Spleen (tissue), 11 donors: ENCODE data around the gene RTTN. TPM values are rescaled to one million over a fixed set of nuclear protein-coding genes. Genes with fewer than 3 reads are reported as not detected.
A peak's percentile ranks its signal among the peaks of the same experiment; 100 is the strongest.

Source experiments
- DNase-seq: peaks from one replicate; pipeline ENCODE4 v3.0.0-alpha.2; 2020
- H3K27ac ChIP-seq, 8 donors: fragments of 200-600 bp; sonication (generic) in 7 of 8; 1 replicate in 4 of 8; 2 replicates in 4 of 8; pipeline versions ENCODE4 v1.5.0 to v1.8.0; 2016 to 2021; ENCODE audit warnings: inconsistent platforms in 4 of 8, mild to moderate bottlenecking in 4 of 8, moderate library complexity in 1 of 8
- H3K27me3 ChIP-seq, 7 donors: fragments of 200-600 bp; sonication (generic) in 6 of 7; replicated peaks in 1 of 7; 1 replicate in 4 of 7; 2 replicates in 3 of 7; pipeline versions ENCODE4 v1.5.0 to v1.8.0; 2016 to 2021; ENCODE audit warnings: inconsistent platforms in 3 of 7, mild to moderate bottlenecking in 1 of 7
- H3K36me3 ChIP-seq, 6 donors: fragments of 200-600 bp; sonication (generic) in 5 of 6; 1 replicate in 4 of 6; 2 replicates in 2 of 6; pipeline versions ENCODE4 v1.5.0 to v1.8.0; 2016 to 2021; ENCODE audit warnings: inconsistent platforms in 2 of 6
- H3K4me1 ChIP-seq, 6 donors: fragments of 200-600 bp; sonication (generic) in 5 of 6; 1 replicate in 3 of 6; 2 replicates in 3 of 6; pipeline versions ENCODE4 v1.5.0 to v1.8.0; 2016 to 2021; ENCODE audit warnings: inconsistent platforms in 3 of 6
- H3K4me3 ChIP-seq, 8 donors: fragments of 200-600 bp; sonication (generic) in 7 of 8; 1 replicate in 4 of 8; 2 replicates in 4 of 8; pipeline versions ENCODE4 v1.5.0 to v1.8.0; 2016 to 2021; ENCODE audit warnings: inconsistent platforms in 4 of 8, mild to moderate bottlenecking in 4 of 8, moderate library complexity in 2 of 8
- H3K9me3 ChIP-seq, 8 donors: fragments of 200-600 bp; sonication (generic) in 7 of 8; 1 replicate in 4 of 8; 2 replicates in 4 of 8; pipeline versions ENCODE4 v1.5.0 to v1.8.0; 2016 to 2021; ENCODE audit warnings: inconsistent platforms in 4 of 8
- POLR2A ChIP-seq, 3 donors: fragments of 450-650 bp; IDR thresholded peaks; one replicate each; pipeline ENCODE4 v1.5.1; 2017; ENCODE audit warnings: antibody characterized with exemption in 3 of 3, mild to moderate bottlenecking in 1 of 3
- POLR2AphosphoS5 ChIP-seq, 3 donors: sonication (generic); formaldehyde crosslinking; IDR thresholded peaks; one replicate each; pipeline ENCODE4 v1.5.1; 2017; ENCODE audit warnings: antibody characterized with exemption in 3 of 3
- WGBS, 5 donors: extraction: QIAGEN DNeasy Blood & Tissue Kit in 3 of 5; methylation state at CpG; one replicate each; pipeline versions ENCODE4 v1.1.5 to v1.1.7; 2013 to 2018; 5-methylcytosine and 5-hydroxymethylcytosine counted together
- intact Hi-C: fragments of 100-400 bp; cut with DNase I; formaldehyde crosslinking; loops from one replicate; pipeline ENCODE4 v1.15.0; 2023; ENCODE audit warnings: low total_unique reads
- polyA plus RNA-seq, 3 donors: library from polyadenylated mRNA; stranded (reverse); fragments of 200-250 nt; gene quantifications; one replicate each; pipeline ENCODE4 v1.2.1, GENCODE V29; 2013
- total RNA-seq, 7 donors: library from RNA; depleted of rRNA in 3 of 7; stranded (reverse); fragments of >200 nt in 3 of 7; fragmentation: NEBNext Ultra II Directional in 4 of 7; extraction: Animal tissue kit (Norgen Biotek cat#: 25700) in 4 of 7; gene quantifications; one replicate each; pipeline versions ENCODE4 v1.1.0 to v1.2.1, GENCODE V29; 2016 to 2021
- TF ChIP-seq, protein P1 (sequence below), 11 experiments: fragments of 200-600 bp in 7 of 11; fragments of 450-650 bp in 4 of 11; sonication (generic) in 4 of 11; IDR thresholded peaks in 8 of 11; conservative IDR thresholded peaks in 3 of 11; 1 replicate in 7 of 11; 2 replicates in 4 of 11; pipeline versions ENCODE4 v1.4.0 to v1.8.0; 2016 to 2021; ENCODE audit warnings: antibody characterized with exemption in 11 of 11, inconsistent platforms in 4 of 11, mild to moderate bottlenecking in 1 of 11
- donor health status: healthy with polysubstance abuse.
- donor health status: DM: no; HTN: no; CAD: no; lungs with moderate emphysema.
- donor health status: DM: no; HTN: no; CAD: no.
- donor health status: Bipolar disorder and iron deficiency.
- donor health status: healthy.
- donor health status: DM: no; HTN: no; CAD: no.
- donor health status: DM: yes; HTN: yes; CAD: no.

The RTTN gene
- total and polyA plus RNA-seq, 10 donors, result 4.0 to 32.3 (median 23.8) TPM

DNA sequence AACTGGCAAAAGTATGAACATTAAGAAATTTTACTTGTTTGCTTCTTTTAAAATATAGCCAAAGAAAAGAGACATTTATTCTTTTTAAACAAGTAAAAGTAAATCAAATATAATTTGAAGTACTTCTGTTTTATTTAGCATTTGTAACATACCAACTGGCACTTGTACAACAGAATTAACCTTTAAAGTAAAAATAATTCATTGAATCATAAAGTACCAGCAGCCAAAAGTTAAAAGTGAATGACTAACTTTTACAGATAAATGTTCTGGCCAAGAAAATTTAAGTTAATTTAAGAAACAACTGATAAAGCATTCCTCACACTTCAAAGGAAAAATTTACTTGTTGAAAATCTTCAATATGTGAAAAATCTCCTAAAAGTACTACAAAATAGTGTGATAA, 23.8 kb downstream of the RTTN start:
- DNase-seq, result no peak
- no peaks in the 10 kb centered on the region for H3K27me3 ChIP-seq
- no peaks in the 10 kb centered on the region for H3K9me3 ChIP-seq
- H3K27ac ChIP-seq, result no peak overlapping the region
- H3K4me1 ChIP-seq, result no peaks in the 10 kb centered on the region
- TF ChIP-seq POLR2AphosphoS5 (IDR thresholded peaks at IDR 0.05), result no peak
- TF ChIP-seq, protein P1, sequence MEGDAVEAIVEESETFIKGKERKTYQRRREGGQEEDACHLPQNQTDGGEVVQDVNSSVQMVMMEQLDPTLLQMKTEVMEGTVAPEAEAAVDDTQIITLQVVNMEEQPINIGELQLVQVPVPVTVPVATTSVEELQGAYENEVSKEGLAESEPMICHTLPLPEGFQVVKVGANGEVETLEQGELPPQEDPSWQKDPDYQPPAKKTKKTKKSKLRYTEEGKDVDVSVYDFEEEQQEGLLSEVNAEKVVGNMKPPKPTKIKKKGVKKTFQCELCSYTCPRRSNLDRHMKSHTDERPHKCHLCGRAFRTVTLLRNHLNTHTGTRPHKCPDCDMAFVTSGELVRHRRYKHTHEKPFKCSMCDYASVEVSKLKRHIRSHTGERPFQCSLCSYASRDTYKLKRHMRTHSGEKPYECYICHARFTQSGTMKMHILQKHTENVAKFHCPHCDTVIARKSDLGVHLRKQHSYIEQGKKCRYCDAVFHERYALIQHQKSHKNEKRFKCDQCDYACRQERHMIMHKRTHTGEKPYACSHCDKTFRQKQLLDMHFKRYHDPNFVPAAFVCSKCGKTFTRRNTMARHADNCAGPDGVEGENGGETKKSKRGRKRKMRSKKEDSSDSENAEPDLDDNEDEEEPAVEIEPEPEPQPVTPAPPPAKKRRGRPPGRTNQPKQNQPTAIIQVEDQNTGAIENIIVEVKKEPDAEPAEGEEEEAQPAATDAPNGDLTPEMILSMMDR (IDR thresholded peaks at IDR 0.05 in 8 of 11, conservative IDR thresholded peaks at IDR 0.05 in 3 of 11), result no peak
- no peak for TF ChIP-seq POLR2A (IDR thresholded peaks at IDR 0.05)
- H3K36me3 ChIP-seq, result peaks cover 0 to 51% (median 19%) of the 10 kb centered on the region in 6 donors
- intact Hi-C loops, result no loop called here
- H3K4me3 ChIP-seq, result no peak overlapping the region

DNA sequence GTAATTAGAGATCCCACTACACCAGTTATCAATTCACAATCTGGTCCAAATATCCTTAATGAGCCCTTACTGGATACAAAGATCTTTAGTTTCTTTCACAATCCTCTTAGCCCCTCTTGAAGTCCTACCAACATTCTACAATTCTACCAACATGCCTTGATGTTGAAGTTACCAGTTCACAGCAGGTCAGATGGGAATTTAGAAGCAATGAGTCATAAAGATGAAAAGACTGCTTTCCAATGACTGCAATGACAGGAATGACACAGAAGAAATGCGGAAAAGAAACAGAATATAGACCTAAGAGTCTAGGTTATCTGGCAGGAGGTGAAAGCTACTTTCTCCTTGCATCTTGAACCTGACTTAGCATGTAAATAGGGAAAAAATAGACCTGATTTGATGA, 24.5 kb downstream of the RTTN start:
- H3K9me3 ChIP-seq, result no peaks in the 10 kb centered on the region
- intact Hi-C loops, result no loop called here
- 88 to 96% (median 94%) methylated on average over 1 of the region's 1 CpG for WGBS, 5 donors
- no peaks in the 10 kb centered on the region for H3K27me3 ChIP-seq
- H3K27ac ChIP-seq, result no peak overlapping the region
- DNase-seq, result no peak
- no peaks in the 10 kb centered on the region for H3K4me1 ChIP-seq
- TF ChIP-seq POLR2AphosphoS5 (IDR thresholded peaks at IDR 0.05) (no peak), POLR2A (IDR thresholded peaks at IDR 0.05) (no peak)
- TF ChIP-seq, protein P1 (IDR thresholded peaks at IDR 0.05 in 8 of 11, conservative IDR thresholded peaks at IDR 0.05 in 3 of 11), result no peak
- H3K36me3 ChIP-seq, result peaks cover 0 to 51% (median 17%) of the 10 kb centered on the region in 6 donors
- H3K4me3 ChIP-seq, result no peak overlapping the region

DNA sequence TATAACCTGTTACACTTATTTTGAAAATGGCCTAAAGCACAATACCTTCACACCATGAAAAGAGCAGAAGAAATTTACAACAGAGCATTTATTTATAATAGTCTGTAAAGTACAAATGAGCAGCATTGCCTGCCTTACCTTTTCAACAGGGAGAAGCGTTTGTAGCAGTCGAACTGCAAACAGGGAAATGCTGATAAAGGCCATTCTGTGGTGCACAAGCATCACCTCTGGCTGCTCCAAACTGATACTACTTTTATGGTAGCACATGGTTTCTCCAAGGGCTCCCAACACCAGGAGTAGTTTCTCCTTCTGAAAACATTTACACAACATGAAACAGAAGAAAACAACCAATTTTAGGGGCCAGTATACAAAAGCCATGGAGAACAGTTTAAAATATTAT, 28.9 kb downstream of the RTTN start:
- intact Hi-C loops, result no loop called here
- H3K36me3 ChIP-seq, result peaks cover 0 to 29% (median 0%) of the 10 kb centered on the region in 6 donors
- peaks cover 0 to 10% (median 2%) of the 10 kb centered on the region in 6 donors for H3K4me1 ChIP-seq
- H3K9me3 ChIP-seq, result no peaks in the 10 kb centered on the region
- WGBS, 5 donors, result 85 to 95% (median 95%) methylated on average over 2 of the region's 2 CpGs
- H3K27ac ChIP-seq, result no peak overlapping the region
- TF ChIP-seq POLR2A (IDR thresholded peaks at IDR 0.05) (no peak), POLR2AphosphoS5 (IDR thresholded peaks at IDR 0.05) (no peak)
- TF ChIP-seq, protein P1 (IDR thresholded peaks at IDR 0.05 in 8 of 11, conservative IDR thresholded peaks at IDR 0.05 in 3 of 11), result no peak
- H3K27me3 ChIP-seq, result no peaks in the 10 kb centered on the region
- DNase-seq, result no peak
- H3K4me3 ChIP-seq, result no peak overlapping the region

DNA sequence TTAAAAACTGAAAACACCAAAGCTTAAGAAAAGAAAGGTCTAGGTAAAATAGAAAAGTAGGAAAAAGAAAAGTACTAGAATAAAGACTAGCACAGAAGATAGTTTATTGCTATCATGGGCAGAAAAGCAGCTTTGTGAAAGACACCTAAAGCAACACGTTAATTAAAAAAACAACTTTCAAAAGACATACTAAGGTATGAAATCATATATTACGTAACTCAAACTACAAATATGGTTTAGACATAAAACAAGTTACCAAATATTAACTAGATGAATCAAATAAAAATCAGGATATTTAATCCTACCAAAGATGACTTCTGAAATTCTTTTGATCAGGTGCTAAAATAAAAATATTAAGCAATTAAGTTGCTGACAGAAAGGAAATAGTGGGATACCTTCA, 30.3 kb downstream of the RTTN start:
- intact Hi-C loops, result no loop called here
- 79 to 95% (median 89%) methylated on average over 2 of the region's 2 CpGs for WGBS, 5 donors
- Histone ChIP-seq H3K27ac (no peak overlapping the region), H3K36me3 (peaks cover 0 to 36% (median 0%) of the 10 kb centered on the region in 6 donors), H3K27me3 (no peaks in the 10 kb centered on the region), H3K4me3 (peak overlapping the region in 1 of 8 donors; percentile 18), H3K4me1 (peaks cover 0 to 10% (median 2%) of the 10 kb centered on the region in 6 donors), H3K9me3 (no peaks in the 10 kb centered on the region)
- no peak for TF ChIP-seq POLR2AphosphoS5 (IDR thresholded peaks at IDR 0.05)
- TF ChIP-seq POLR2A (IDR thresholded peaks at IDR 0.05), result no peak
- TF ChIP-seq, protein P1 (IDR thresholded peaks at IDR 0.05 in 8 of 11, conservative IDR thresholded peaks at IDR 0.05 in 3 of 11), result no peak
- DNase-seq, result no peak
